Caco-2 (cell line): ENCODE results near the gene ABCG5. TPM values are rescaled to one million over a fixed set of nuclear protein-coding genes. Genes with fewer than 3 reads are reported as not detected.

Source experiments
- BruUV-seq: library from RNA; stranded (reverse); fragments of 400-500 nt; replicated peaks from 2 replicates; lab custom pipeline; 2021; lab: Mats Ljungman, UMichigan
- CTCF ChIA-PET: fragments of 300-600 bp; sonication (Branson Sonifier 250); formaldehyde crosslinking; loops from one replicate; lab custom pipeline; 2022; ENCODE audit warnings: antibody characterized with exemption; lab: Charles Lee
- POLR2A ChIA-PET: fragments of 300-600 bp; sonication (Branson Sonifier 250); formaldehyde crosslinking; loops from one replicate; lab custom pipeline; 2022; ENCODE audit warnings: antibody characterized with exemption; lab: Charles Lee
- DNase-seq, 2 experiments: peaks; one replicate each; pipeline versions ENCODE4 v3.0.0 to v3.0.0-alpha.2; 2020 to 2022
- H3K27me3 ChIP-seq: replicated peaks from 2 replicates; pipeline ENCODE4 v1.6.0; 2011; ENCODE audit warnings: low read length; ENCODE audit not compliant: control insufficient read depth, insufficient read depth
- H3K36me3 ChIP-seq: 2 replicates; pipeline ENCODE4 v1.5.1; 2011; ENCODE audit warnings: low read length; ENCODE audit not compliant: control insufficient read depth, insufficient read depth
- H3K4me1 ChIP-seq: fragments of 250-450 bp; sonication (Bioruptor Pico); 2 replicates; pipeline ENCODE4 v1.5.1; 2020; ENCODE audit warnings: mild to moderate bottlenecking
- H3K4me3 ChIP-seq: 2 replicates; pipeline ENCODE4 v1.5.1; 2011; ENCODE audit warnings: low read depth, mild to moderate bottlenecking, control low read depth, low read length
- H3K9me3 ChIP-seq: fragments of 250-450 bp; sonication (Bioruptor Pico); 2 replicates; pipeline ENCODE4 v1.5.1; 2020; ENCODE audit warnings: mild to moderate bottlenecking, moderate library complexity
- H3K27ac Mint-ChIP-seq: one replicate; pipeline ENCODE4 v1.8.0; 2022; ENCODE audit warnings: mixed read lengths; ENCODE audit not compliant: unreplicated experiment
- H3K27me3 Mint-ChIP-seq: one replicate; pipeline ENCODE4 v1.8.0; 2022; ENCODE audit warnings: mixed read lengths; ENCODE audit not compliant: insufficient read depth, unreplicated experiment
- H3K36me3 Mint-ChIP-seq: one replicate; pipeline ENCODE4 v1.8.0; 2022; ENCODE audit warnings: mild to moderate bottlenecking, mixed read lengths; ENCODE audit not compliant: insufficient read depth, unreplicated experiment
- H3K4me1 Mint-ChIP-seq: one replicate; pipeline ENCODE4 v1.8.0; 2022; ENCODE audit warnings: low read depth, mixed read lengths; ENCODE audit not compliant: unreplicated experiment
- H3K4me3 Mint-ChIP-seq: one replicate; pipeline ENCODE4 v1.8.0; 2022; ENCODE audit warnings: mild to moderate bottlenecking, moderate library complexity, mixed read lengths; ENCODE audit not compliant: unreplicated experiment
- H3K9me3 Mint-ChIP-seq: one replicate; pipeline ENCODE4 v1.8.0; 2022; ENCODE audit warnings: mixed read lengths; ENCODE audit not compliant: unreplicated experiment
- CTCF ChIP-seq, 2 experiments: fragments of 200-600 bp in 1 of 2; IDR thresholded peaks; 1 replicate in 1 of 2; 2 replicates in 1 of 2; pipeline versions ENCODE4 v1.5.1 to v1.8.0; 2011 to 2022; ENCODE audit warnings: antibody characterized with exemption in 1 of 2, control low read depth in 1 of 2, inconsistent platforms in 1 of 2, low read depth in 1 of 2, low read length in 1 of 2, mild to moderate bottlenecking in 1 of 2, moderate library complexity in 1 of 2; ENCODE audit not compliant: insufficient read depth in 1 of 2, severe bottlenecking in 1 of 2, unreplicated experiment in 1 of 2
- intact Hi-C: fragments of 100-400 bp; cut with micrococcal nuclease; formaldehyde crosslinking; loops from one replicate; pipeline ENCODE4 v1.10.0; 2022; ENCODE audit not compliant: unreplicated experiment
- total RNA-seq: library from RNA; stranded (reverse); gene quantifications from 2 replicates; pipeline ENCODE4 v1.2.3, GENCODE V29; 2022

The ABCG5 gene
- total RNA-seq, 1 experiment from 2014 or later = not detected

- no peaks in the 10 kb centered on the region for H3K27me3 Mint-ChIP-seq
- no peak overlapping the region for H3K27ac Mint-ChIP-seq
- Histone ChIP-seq H3K36me3 (no peaks in the 10 kb centered on the region), H3K4me1 (no peaks in the 10 kb centered on the region), H3K9me3 (no peaks in the 10 kb centered on the region), H3K4me3 (no peak overlapping the region), H3K27me3 (no peaks in the 10 kb centered on the region)
- CTCF ChIA-PET = no interaction called here
- intact Hi-C loops = no loop called here
- H3K36me3 Mint-ChIP-seq = no peaks in the 10 kb centered on the region
- H3K4me3 Mint-ChIP-seq = no peak overlapping the region
- no peaks in the 10 kb centered on the region for H3K4me1 Mint-ChIP-seq
- no TSS peak for BruUV-seq
- no peak for TF ChIP-seq CTCF (IDR thresholded peaks at IDR 0.05; ENCODE audit: insufficient read depth in 1 of 2, low read depth in 1 of 2, low read length in 1 of 2, severe bottlenecking in 1 of 2, unreplicated experiment in 1 of 2)
- POLR2A ChIA-PET = no interaction called here
- DNase-seq = no peak
- no peaks in the 10 kb centered on the region for H3K9me3 Mint-ChIP-seq
These were observed 47.4 kb downstream of the ABCG5 start for GRCh38 chr2:43791035-43791765.

GRCh38 chr2:43790147-43790546, 48.5 kb downstream of the ABCG5 start:
- intact Hi-C loops = no loop called here
- CTCF ChIA-PET = interaction anchor here (1.3 kb wide), 1 partner anchor 17 kb away, joined by 3 read pairs; no protein-coding TSS in a partner anchor
- H3K4me3 ChIP-seq = no peak overlapping the region
- POLR2A ChIA-PET = no interaction called here
- H3K36me3 ChIP-seq = no peaks in the 10 kb centered on the region
- no peaks in the 10 kb centered on the region for H3K36me3 Mint-ChIP-seq
- no peaks in the 10 kb centered on the region for H3K27me3 ChIP-seq
- no peaks in the 10 kb centered on the region for H3K4me1 Mint-ChIP-seq
- H3K27me3 Mint-ChIP-seq = no peaks in the 10 kb centered on the region
- H3K9me3 Mint-ChIP-seq = no peaks in the 10 kb centered on the region
- no peak for TF ChIP-seq CTCF (IDR thresholded peaks at IDR 0.05; ENCODE audit: insufficient read depth in 1 of 2, low read depth in 1 of 2, low read length in 1 of 2, severe bottlenecking in 1 of 2, unreplicated experiment in 1 of 2)
- H3K4me1 ChIP-seq = no peaks in the 10 kb centered on the region
- no peaks in the 10 kb centered on the region for H3K9me3 ChIP-seq
- no peak overlapping the region for H3K27ac Mint-ChIP-seq
- DNase-seq = no peak
- no TSS peak for BruUV-seq
- no peak overlapping the region for H3K4me3 Mint-ChIP-seq

GRCh38 chr2:43788646-43789045, 50.0 kb downstream of the ABCG5 start:
- no peaks in the 10 kb centered on the region for H3K27me3 Mint-ChIP-seq
- CTCF ChIA-PET = no interaction called here

More at GRCh38 chr2:43788646-43789045, 50.0 kb downstream of the ABCG5 start:
- H3K27ac Mint-ChIP-seq = no peak overlapping the region
- Histone ChIP-seq H3K9me3 (no peaks in the 10 kb centered on the region), H3K4me3 (no peak overlapping the region), H3K36me3 (no peaks in the 10 kb centered on the region), H3K27me3 (no peaks in the 10 kb centered on the region), H3K4me1 (no peaks in the 10 kb centered on the region)
- no peak overlapping the region for H3K4me3 Mint-ChIP-seq
- intact Hi-C loops = no loop called here
- no peaks in the 10 kb centered on the region for H3K36me3 Mint-ChIP-seq
- H3K9me3 Mint-ChIP-seq = no peaks in the 10 kb centered on the region
- BruUV-seq = no TSS peak
- no peak for TF ChIP-seq CTCF (IDR thresholded peaks at IDR 0.05; ENCODE audit: insufficient read depth in 1 of 2, low read depth in 1 of 2, low read length in 1 of 2, severe bottlenecking in 1 of 2, unreplicated experiment in 1 of 2)
- POLR2A ChIA-PET = no interaction called here
- no peak for DNase-seq
- no peaks in the 10 kb centered on the region for H3K4me1 Mint-ChIP-seq
